GM21619 (cell line): Measurements from ENCODE around the gene PPARGC1A.

ENCODE experiments used
- ATAC-seq: cut with Tn5 transposase; IDR thresholded peaks from one replicate; pipeline ENCODE4 v1.9.1; 2021; ENCODE audit not compliant: unreplicated experiment

The PPARGC1A gene

GRCh38 chr4:23779422-23779821 lies 110.4 kb downstream of the PPARGC1A start:
- ATAC-seq, result no peak

DNA sequence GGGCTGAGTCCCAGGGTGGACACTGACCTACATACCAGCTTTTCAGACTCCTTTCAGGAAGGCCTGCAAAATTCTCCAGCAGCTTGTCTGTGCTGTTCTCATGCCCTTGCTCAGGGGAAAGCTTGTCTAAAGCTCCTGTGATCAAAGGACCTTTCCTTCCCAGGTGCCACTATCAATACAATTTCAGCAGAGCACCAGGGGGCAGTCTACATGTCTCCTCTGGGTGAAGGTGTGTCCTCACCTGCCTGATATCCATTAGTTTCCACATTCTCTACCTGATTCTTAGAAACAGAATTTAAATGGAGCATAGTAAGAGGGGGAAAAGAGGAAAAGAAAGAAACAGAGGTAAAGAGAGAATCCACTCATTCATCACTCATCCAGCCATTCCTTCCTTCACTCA lies 114.2 kb downstream of the PPARGC1A start:
- ATAC-seq, result no peak

DNA sequence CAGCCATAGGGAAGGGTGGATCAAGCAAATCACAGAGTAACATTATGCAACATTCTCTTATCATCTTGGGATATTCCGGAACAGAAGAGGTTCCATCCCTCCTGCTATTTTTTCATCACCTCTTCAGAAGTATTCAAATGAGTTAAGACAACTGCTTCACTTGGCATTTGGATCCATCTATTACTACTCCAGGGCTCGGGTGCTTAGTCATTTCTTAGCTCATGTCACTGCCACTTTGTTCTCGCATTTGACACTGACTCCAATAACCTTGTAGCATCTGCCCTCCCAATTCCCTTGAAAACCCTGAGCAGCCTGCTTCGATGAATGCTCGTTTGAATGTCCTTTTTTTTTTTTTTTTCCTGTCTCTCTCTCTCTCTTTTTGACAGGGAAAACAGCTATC lies 114.9 kb downstream of the PPARGC1A start:
- no peak for ATAC-seq

DNA sequence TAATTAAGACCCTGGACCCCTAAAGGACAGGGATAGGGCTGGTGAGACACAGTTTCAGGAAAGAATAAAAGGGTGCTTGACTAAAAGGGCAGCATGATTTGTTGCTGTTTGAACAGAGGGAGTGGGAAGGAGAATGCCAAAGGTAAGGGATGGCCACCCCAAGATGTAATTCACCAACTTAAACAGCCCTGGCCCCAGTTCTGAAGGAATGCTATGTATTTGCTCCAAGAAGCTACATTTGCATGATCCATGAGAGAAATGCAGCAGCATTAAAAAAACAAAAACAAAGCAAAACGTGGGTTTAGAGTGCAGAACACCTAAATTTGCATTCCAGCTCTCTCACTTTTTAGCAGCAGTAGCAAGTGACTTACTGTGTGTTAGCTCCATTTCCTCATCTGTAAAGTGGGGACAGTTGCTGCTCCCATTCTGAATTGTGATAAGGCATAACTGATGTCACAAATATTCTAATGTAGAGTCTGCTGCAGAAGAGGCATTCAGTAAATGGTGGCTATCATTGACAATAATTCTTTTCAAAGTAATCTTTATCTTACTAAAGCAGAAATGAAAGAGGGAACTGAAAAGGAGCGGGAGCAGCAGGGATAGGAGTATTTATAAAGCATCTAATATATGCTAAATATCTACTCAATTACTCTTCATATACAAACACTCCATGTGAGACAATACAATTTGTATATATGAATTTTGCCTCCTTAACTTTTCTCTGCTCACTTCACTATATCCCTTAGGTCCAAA lies 115.8 kb downstream of the PPARGC1A start:
- no peak for ATAC-seq

DNA sequence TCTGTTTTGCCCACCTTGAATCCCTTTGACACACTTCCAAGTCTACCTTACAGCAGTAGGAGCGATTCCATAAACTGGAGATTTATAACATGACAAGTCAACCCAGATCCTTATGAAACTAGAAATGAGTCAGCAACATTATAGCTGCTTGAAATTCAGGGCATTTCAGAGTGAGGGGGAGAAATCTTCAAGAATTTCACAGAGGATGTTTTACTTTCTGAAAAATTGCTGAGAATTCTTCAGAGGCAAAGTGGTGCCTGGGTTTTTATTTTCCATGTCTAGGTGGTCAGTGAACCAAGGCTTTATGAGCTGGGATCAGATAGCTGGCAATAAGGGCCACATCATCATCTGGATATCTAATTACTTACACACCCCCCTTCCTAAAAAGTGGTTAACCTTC lies 119.8 kb downstream of the PPARGC1A start:
- no peak for ATAC-seq

GRCh38 chr4:23769406-23769805 lies 120.4 kb downstream of the PPARGC1A start:
- no peak for ATAC-seq

DNA sequence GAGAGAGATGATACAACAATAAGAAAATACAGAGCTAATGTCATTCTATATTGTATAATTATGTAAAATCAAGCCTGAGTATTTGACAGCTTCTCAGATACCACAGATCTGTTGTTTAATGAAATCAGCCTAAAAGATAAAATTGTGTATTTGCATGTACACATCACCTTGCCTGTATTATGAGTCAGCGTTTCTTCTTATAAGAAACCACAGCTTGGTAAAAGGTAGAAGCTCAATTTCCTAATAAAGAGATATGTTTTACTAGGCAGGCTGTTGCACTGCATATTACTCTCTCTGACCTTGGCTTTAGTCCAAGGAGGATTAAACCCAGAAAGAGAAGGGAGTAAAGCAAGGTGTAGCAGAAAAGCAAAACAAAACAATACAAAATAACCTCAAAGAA lies 121.3 kb downstream of the PPARGC1A start:
- no peak for ATAC-seq

DNA sequence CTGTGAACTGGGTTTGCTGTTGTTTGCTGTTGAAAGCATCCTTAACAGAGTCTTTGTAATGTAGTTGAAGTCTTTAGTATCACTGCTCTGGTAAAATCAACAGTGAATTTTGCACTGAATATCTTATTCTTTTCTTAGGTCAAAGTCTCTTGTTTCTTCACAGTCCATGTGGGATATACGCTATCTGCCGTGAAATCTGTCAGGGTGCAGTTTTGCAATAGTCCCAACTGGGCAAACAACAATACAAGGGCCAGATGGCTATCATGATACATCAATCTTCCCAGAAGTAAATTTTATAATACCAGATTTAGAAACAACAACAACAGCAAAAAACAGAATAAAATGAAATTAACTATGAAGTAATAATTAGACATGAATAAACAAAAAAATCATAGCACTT lies 123.5 kb downstream of the PPARGC1A start:
- ATAC-seq, result no peak

GRCh38 chr4:23763559-23763958 lies 126.3 kb downstream of the PPARGC1A start:
- ATAC-seq, result no peak

GRCh38 chr4:23762551-23762950 lies 127.3 kb downstream of the PPARGC1A start:
- no peak for ATAC-seq

GRCh38 chr4:23759066-23759465 lies 130.8 kb downstream of the PPARGC1A start:
- ATAC-seq, result no peak

GRCh38 chr4:23754688-23755087 lies 135.2 kb downstream of the PPARGC1A start:
- ATAC-seq, result no peak

DNA sequence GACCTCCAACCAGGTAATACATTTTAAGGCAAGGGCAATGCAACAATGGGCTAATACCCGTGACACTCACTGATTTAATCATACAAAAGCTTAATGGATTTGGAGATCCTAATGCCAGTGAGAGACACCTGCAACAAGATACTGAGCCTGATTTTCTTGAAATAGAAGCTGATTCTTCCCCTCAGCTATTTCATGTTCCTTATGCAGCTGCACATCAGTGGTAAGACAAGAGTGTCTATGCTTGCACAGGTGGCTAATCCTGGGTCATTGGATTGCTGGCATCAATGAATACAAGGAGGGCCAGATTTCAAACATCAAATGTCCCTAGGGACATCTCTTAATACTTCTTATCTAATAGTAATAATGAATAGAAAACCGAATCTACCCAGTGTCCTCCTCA lies 139.7 kb downstream of the PPARGC1A start:
- ATAC-seq, result no peak

DNA sequence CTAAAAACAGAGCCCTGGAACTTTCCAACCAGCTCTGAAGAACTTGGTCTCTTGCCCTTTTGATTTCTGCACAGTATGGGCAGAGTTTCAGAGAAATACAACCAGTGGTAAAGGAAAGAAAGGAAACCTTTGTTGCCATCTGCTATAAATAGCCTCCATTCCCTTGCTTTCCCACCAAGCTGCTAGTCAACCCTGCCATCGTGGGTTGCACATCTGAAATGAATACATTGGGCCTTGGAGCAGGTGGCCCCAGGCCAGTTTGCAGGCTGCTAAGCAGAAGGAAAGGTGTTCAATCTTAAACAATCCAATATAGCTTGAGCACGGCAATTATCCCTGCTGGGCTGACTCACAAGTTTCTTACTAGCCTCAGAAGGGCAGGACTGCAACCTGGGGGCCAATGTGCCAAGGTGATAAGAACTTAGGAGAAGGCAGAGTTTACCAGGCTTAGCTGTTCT lies 142.5 kb downstream of the PPARGC1A start:
- no peak for ATAC-seq

- ATAC-seq, result no peak
Observed at GRCh38 chr4:23746672-23747071, 143.2 kb downstream of the PPARGC1A start.

- no peak for ATAC-seq
Observed at GRCh38 chr4:23746027-23746426, 143.8 kb downstream of the PPARGC1A start.

- no peak for ATAC-seq
Observed at GRCh38 chr4:23745377-23745776, 144.5 kb downstream of the PPARGC1A start.
